ENCODE results near the gene BRCA2.

- TF ChIP-seq GATA2 (IDR thresholded peaks at IDR 0.05; ENCODE audit: low read depth, low read length), result no peak
- no peak for TF ChIP-seq GATA3 (IDR thresholded peaks at IDR 0.05; ENCODE audit: low read depth, low read length)
Observed at GRCh38 chr13:32266130-32266529, 49.2 kb upstream of the BRCA2 start.

Data from SH-SY5Y (cell line).